Urinary bladder (tissue), 4 donors: ENCODE measurements around the gene TIAL1. TPM values are rescaled to one million over a fixed set of nuclear protein-coding genes. Genes with fewer than 3 reads are reported as not detected.
"Not testable (repeated sequence)": the region's sequence is repeated elsewhere in the genome, so short reads cannot be mapped to it uniquely, and the experiment has no call there.

Experiments
- DNase-seq: peaks from one replicate; pipeline ENCODE4 v3.0.0-alpha.2; 2015; ENCODE audit errors: extremely low spot score
- H3K27ac ChIP-seq: one replicate; pipeline ENCODE4 v1.5.1; 2013; ENCODE audit warnings: low read depth, mild to moderate bottlenecking, moderate library complexity
- H3K36me3 ChIP-seq: one replicate; pipeline ENCODE4 v1.6.1; 2013; ENCODE audit warnings: mild to moderate bottlenecking, moderate library complexity; ENCODE audit not compliant: insufficient read depth
- H3K4me1 ChIP-seq: one replicate; pipeline ENCODE4 v1.6.1; 2013; ENCODE audit warnings: mild to moderate bottlenecking, moderate library complexity; ENCODE audit not compliant: insufficient read depth
- H3K4me3 ChIP-seq: one replicate; pipeline ENCODE4 v1.5.1; 2013; ENCODE audit warnings: low read depth, low read length
- WGBS: extraction: QIAGEN DNeasy Blood & Tissue Kit; methylation state at CpG from one replicate; pipeline ENCODE4 v1.1.7; 2013; 5-methylcytosine and 5-hydroxymethylcytosine counted together
- polyA plus RNA-seq: library from polyadenylated mRNA; stranded (reverse); fragments of 200-250 nt; gene quantifications from one replicate; pipeline ENCODE4 v1.2.3, GENCODE V29; 2013
- total RNA-seq: library from RNA; depleted of rRNA; stranded (reverse); fragments of >200 nt; gene quantifications from one replicate; pipeline ENCODE4 v1.2.3, GENCODE V29; 2014
- donor health status: healthy with polysubstance abuse.
- donor health status: healthy.

The TIAL1 gene
- total and polyA plus RNA-seq, 2 donors = 48.6 to 167 TPM

GRCh38 chr10:119598397-119598796 is 1.6 kb upstream of the TIAL1 start:
- Histone ChIP-seq H3K4me1 (no peaks in the 10 kb centered on the region), H3K4me3 (no peak overlapping the region), H3K27ac (no peak overlapping the region), H3K36me3 (no peaks in the 10 kb centered on the region)
- 96% methylated on average over 7 of the region's 7 CpGs for WGBS
- DNase-seq = no peak

- peak overlapping the region; percentile 93 for H3K4me3 ChIP-seq
- WGBS = 45% methylated on average over 21 of the region's 21 CpGs
- H3K4me1 ChIP-seq = no peaks in the 10 kb centered on the region
- no peak overlapping the region for H3K27ac ChIP-seq
- DNase-seq = no peak
- no peaks in the 10 kb centered on the region for H3K36me3 ChIP-seq
These were observed 832 bp upstream of the TIAL1 start for GRCh38 chr10:119597405-119598186.

- H3K36me3 ChIP-seq = no peaks in the 10 kb centered on the region
- H3K27ac ChIP-seq = peak overlapping the region; percentile 95
- under 1% methylated on average over 50 of the region's 50 CpGs for WGBS
- no peaks in the 10 kb centered on the region for H3K4me1 ChIP-seq
- peak overlapping the region; percentile 93 for H3K4me3 ChIP-seq
- no peak for DNase-seq
These were observed 868 bp downstream of the TIAL1 start for GRCh38 chr10:119595676-119596515.

- H3K27ac ChIP-seq = no peak overlapping the region
- H3K4me3 ChIP-seq = peak overlapping the region; percentile 93
- H3K36me3 ChIP-seq = no peaks in the 10 kb centered on the region
- WGBS = 31% methylated on average over 5 of the region's 5 CpGs
- H3K4me1 ChIP-seq = no peaks in the 10 kb centered on the region
- no peak for DNase-seq
These were observed 1.6 kb downstream of the TIAL1 start for GRCh38 chr10:119595134-119595675.

- Histone ChIP-seq H3K27ac (no peak overlapping the region), H3K36me3 (no peaks in the 10 kb centered on the region), H3K4me1 (peaks cover 2% of the 10 kb centered on the region), H3K4me3 (no peak overlapping the region)
- WGBS = 94% methylated on average over 4 of the region's 4 CpGs
- DNase-seq = no peak
These were observed 8.7 kb downstream of the TIAL1 start for GRCh38 chr10:119588071-119588470.

GRCh38 chr10:119578355-119578754 is 18.4 kb downstream of the TIAL1 start:
- Histone ChIP-seq H3K27ac (no peak overlapping the region), H3K36me3 (peaks cover 2% of the 10 kb centered on the region), H3K4me1 (no peaks in the 10 kb centered on the region), H3K4me3 (no peak overlapping the region)
- no peak for DNase-seq
- 98% methylated on average over 3 of the region's 3 CpGs for WGBS

GRCh38 chr10:119575991-119576390 is 20.8 kb downstream of the TIAL1 start:
- Histone ChIP-seq H3K4me1 (no peaks in the 10 kb centered on the region), H3K27ac (no peak overlapping the region), H3K4me3 (no peak overlapping the region), H3K36me3 (peaks cover 2% of the 10 kb centered on the region)
- no peak for DNase-seq

GRCh38 chr10:119575506-119575905 is 21.3 kb downstream of the TIAL1 start:
- H3K4me3 ChIP-seq = no peak overlapping the region
- 62% methylated on average over 5 of the region's 5 CpGs for WGBS
- peaks cover 2% of the 10 kb centered on the region for H3K36me3 ChIP-seq
- H3K27ac ChIP-seq = no peak overlapping the region
- DNase-seq = no peak
- no peaks in the 10 kb centered on the region for H3K4me1 ChIP-seq

- 85% methylated on average over 8 of the region's 8 CpGs for WGBS
These were observed 28.8 kb downstream of the TIAL1 start for GRCh38 chr10:119567978-119568377.

GRCh38 chr10:119562097-119562496 is 34.7 kb downstream of the TIAL1 start:
- Histone ChIP-seq H3K4me1 (no peaks in the 10 kb centered on the region), H3K36me3 (no peaks in the 10 kb centered on the region), H3K27ac (no peak overlapping the region), H3K4me3 (no peak overlapping the region)
- no peak for DNase-seq
- 87% methylated on average over 4 of the region's 4 CpGs for WGBS

More at GRCh38 chr10:119567978-119568377, 28.8 kb downstream of the TIAL1 start:
- Histone ChIP-seq H3K4me1 (no peaks in the 10 kb centered on the region), H3K27ac (no peak overlapping the region), H3K4me3 (no peak overlapping the region), H3K36me3 (no peaks in the 10 kb centered on the region)
- no peak for DNase-seq

GRCh38 chr10:119559511-119559910 is 37.3 kb downstream of the TIAL1 start:
- DNase-seq, H3K27ac ChIP-seq, H3K36me3 ChIP-seq, H3K4me1 ChIP-seq, H3K4me3 ChIP-seq: not testable (repeated sequence)
- 93% methylated on average over 33 of the region's 33 CpGs for WGBS

- H3K36me3 ChIP-seq, H3K27ac ChIP-seq, H3K4me3 ChIP-seq, DNase-seq, H3K4me1 ChIP-seq: not testable (repeated sequence)
- WGBS = 94% methylated on average over 2 of the region's 2 CpGs
These were observed 40.7 kb downstream of the TIAL1 start for GRCh38 chr10:119556081-119556480.

GRCh38 chr10:119555178-119555784 is 41.5 kb downstream of the TIAL1 start:
- no peaks in the 10 kb centered on the region for H3K4me1 ChIP-seq
- no peak overlapping the region for H3K27ac ChIP-seq
- no peak overlapping the region for H3K4me3 ChIP-seq
- no peak for DNase-seq
- H3K36me3 ChIP-seq = no peaks in the 10 kb centered on the region
- WGBS = 92% methylated on average over 6 of the region's 6 CpGs
